ENCODE results near the gene BCAT1.

BCAT1 gene

DNA sequence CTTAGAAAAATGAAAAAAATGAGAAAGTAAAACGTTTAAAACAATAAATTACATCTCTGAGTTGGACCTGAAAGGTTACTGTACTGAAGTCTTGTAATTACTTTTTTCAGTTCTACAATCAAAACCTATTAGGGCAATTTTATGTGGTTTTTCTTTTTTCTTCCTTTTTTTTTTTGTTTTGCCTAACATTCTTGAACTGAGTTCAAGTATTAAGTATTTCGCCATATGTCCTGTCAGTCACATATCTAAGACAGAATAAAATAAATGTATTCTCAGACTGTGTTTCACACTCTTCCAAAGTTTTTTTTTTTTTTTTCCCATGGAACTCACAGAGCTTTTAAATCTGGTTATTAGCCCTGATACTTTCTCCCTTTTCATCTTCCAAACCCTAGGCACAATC is 172.0 kb downstream of the BCAT1 start:
- no peak overlapping the region for H3K4me3 ChIP-seq (replicated peaks; ENCODE audit: low read depth, low read length)
- DNase-seq (ENCODE audit: extremely low read depth, low read depth) = no peak
- TF ChIP-seq, protein P1, sequence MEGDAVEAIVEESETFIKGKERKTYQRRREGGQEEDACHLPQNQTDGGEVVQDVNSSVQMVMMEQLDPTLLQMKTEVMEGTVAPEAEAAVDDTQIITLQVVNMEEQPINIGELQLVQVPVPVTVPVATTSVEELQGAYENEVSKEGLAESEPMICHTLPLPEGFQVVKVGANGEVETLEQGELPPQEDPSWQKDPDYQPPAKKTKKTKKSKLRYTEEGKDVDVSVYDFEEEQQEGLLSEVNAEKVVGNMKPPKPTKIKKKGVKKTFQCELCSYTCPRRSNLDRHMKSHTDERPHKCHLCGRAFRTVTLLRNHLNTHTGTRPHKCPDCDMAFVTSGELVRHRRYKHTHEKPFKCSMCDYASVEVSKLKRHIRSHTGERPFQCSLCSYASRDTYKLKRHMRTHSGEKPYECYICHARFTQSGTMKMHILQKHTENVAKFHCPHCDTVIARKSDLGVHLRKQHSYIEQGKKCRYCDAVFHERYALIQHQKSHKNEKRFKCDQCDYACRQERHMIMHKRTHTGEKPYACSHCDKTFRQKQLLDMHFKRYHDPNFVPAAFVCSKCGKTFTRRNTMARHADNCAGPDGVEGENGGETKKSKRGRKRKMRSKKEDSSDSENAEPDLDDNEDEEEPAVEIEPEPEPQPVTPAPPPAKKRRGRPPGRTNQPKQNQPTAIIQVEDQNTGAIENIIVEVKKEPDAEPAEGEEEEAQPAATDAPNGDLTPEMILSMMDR (IDR thresholded peaks at IDR 0.05; ENCODE audit: low read depth, low read length, missing control alignments) = no peak

DNA sequence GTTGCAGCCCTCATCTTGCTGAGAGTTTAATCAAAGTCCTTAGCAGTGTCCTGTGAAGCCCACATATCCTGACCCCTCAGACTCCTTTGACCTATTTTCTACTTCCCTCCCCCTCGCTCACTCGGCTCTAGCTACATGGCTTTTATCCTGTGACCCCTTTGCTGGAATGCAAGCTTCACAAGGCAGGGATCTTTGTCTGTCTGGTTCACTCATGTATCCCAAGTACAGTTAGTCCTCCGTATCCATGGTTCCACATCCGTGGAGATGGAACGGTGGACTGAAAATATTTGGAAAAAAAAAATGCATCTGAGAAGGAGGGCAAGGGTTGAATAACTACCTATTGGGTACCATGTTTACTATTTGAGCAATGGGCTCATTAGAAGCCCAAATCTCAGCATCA is 173.8 kb downstream of the BCAT1 start:
- TF ChIP-seq, protein P1 (IDR thresholded peaks at IDR 0.05; ENCODE audit: low read depth, low read length, missing control alignments) = no peak
- no peak for DNase-seq (ENCODE audit: extremely low read depth, low read depth)
- no peak overlapping the region for H3K4me3 ChIP-seq (replicated peaks; ENCODE audit: low read depth, low read length)

DNA sequence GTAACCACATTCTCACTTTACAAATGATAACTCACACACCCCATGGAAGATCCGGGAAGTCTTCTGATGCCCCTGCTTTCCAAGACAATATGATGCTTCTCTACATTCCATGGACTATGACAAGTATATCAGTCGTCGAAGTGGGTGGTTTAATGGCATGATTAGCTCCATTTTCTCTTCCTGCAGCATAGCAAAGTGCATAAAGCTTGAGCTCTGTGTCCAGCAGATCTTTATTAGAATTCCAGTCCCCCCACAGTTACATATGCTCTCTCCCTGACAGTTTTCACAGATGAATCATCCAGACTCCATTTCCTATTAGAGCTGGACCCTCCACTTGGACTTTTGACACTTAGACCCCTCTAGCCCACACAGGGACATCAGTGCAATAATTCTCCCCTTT is 174.9 kb downstream of the BCAT1 start:
- DNase-seq (ENCODE audit: extremely low read depth, low read depth) = no peak
- H3K4me3 ChIP-seq (replicated peaks; ENCODE audit: low read depth, low read length) = no peak overlapping the region
- TF ChIP-seq, protein P1 (IDR thresholded peaks at IDR 0.05; ENCODE audit: low read depth, low read length, missing control alignments) = no peak

DNA sequence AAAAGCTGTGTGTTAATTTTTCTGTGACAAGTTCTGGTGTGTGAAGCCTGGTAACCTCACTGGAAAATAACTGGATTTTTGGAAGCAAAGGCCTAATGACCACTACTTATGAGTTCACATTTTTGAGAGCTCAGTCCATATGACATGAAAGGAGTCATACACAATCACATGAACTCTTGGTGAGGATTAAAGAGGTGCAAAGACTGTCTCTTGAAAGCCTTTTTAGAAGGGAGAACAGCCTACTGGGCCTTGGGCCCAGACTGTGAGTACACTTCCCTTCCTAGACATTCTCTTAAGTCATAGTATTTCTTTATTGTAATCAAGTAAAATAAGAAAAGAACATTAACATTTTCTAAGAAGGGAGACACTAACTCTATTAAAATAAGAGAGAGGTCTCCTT is 176.1 kb downstream of the BCAT1 start:
- TF ChIP-seq, protein P1 (IDR thresholded peaks at IDR 0.05; ENCODE audit: low read depth, low read length, missing control alignments) = no peak
- DNase-seq (ENCODE audit: extremely low read depth, low read depth) = no peak
- H3K4me3 ChIP-seq (replicated peaks; ENCODE audit: low read depth, low read length) = no peak overlapping the region

DNA sequence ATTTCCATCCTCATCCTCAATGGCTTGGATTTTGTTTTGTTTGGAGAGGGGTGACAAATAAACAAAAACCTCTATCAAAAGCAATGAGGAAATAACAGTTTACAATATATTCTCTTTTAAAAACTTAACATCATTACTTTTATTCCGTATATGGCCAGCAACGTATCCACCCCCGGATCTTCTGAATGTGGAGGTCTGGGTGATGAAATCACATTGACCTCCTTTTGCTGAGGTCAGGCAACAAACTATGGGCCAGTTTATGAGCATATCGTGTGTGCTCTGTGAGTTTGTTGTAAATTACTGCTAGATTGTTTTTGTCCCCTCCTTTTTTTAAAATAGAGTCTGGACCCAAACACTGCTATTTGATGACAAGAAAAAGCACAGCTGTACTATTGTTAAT is 178.1 kb downstream of the BCAT1 start:
- DNase-seq (ENCODE audit: extremely low read depth, low read depth) = no peak
- TF ChIP-seq, protein P1 (IDR thresholded peaks at IDR 0.05; ENCODE audit: low read depth, low read length, missing control alignments) = no peak
- H3K4me3 ChIP-seq (replicated peaks; ENCODE audit: low read depth, low read length) = no peak overlapping the region

DNA sequence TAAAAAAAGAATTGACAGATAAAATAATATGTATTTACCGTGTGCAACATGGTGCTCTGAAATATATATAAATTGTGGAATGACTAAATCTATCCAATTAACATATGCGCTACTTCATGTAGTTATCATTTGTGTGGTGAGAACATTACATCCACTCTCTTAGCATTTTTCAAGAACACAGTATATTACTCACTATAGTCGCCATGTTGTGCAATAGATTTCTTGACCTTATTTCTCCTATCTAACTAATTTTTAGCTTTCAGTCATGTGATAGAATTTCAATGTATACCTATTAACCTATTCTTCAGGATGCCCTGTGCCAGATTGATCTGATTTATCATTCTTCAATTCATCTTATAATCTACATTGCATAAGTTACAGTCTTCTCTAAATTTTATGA is 178.6 kb downstream of the BCAT1 start:
- no peak for DNase-seq (ENCODE audit: extremely low read depth, low read depth)
- H3K4me3 ChIP-seq (replicated peaks; ENCODE audit: low read depth, low read length) = no peak overlapping the region
- TF ChIP-seq, protein P1 (IDR thresholded peaks at IDR 0.05; ENCODE audit: low read depth, low read length, missing control alignments) = no peak

DNA sequence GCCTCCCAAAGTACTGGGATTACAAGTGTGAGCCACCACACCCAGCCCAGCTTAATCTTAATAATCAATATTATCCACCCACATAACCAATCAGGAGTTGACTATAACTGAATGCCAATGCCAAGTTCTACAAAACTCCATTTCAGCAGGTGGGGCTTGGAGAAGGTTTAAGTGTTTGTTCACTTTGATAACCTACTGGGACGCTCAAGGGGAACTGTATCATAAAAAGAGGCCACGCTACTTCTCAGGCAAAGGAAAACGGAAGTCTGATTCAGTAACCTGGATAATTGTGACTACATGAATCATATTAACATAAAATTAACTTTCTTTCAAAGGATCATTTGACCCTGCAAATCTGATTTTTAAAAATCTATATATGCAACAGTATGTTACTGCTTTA is 179.2 kb downstream of the BCAT1 start:
- TF ChIP-seq, protein P1 (IDR thresholded peaks at IDR 0.05; ENCODE audit: low read depth, low read length, missing control alignments) = no peak
- no peak for DNase-seq (ENCODE audit: extremely low read depth, low read depth)

More for the DNA sequence above, 179.2 kb downstream of the BCAT1 start:
- H3K4me3 ChIP-seq (replicated peaks; ENCODE audit: low read depth, low read length) = no peak overlapping the region
